HTR-8/SVneo (cell line): ENCODE results near the gene GPR25.
A peak's percentile ranks its signal among the peaks of the same experiment; 100 is the strongest.

Source experiments
- DNase-seq: peaks from one replicate; pipeline ENCODE4 v3.0.0; 2011; ENCODE audit warnings: low spot score, mixed read lengths; ENCODE audit not compliant: insufficient read length
- FAIRE-seq: peaks from 2 replicates; lab custom pipeline; 2011; peaks lifted over from hg19 to GRCh38; lab: Jason Lieb, UNC

Gene GPR25

DNA sequence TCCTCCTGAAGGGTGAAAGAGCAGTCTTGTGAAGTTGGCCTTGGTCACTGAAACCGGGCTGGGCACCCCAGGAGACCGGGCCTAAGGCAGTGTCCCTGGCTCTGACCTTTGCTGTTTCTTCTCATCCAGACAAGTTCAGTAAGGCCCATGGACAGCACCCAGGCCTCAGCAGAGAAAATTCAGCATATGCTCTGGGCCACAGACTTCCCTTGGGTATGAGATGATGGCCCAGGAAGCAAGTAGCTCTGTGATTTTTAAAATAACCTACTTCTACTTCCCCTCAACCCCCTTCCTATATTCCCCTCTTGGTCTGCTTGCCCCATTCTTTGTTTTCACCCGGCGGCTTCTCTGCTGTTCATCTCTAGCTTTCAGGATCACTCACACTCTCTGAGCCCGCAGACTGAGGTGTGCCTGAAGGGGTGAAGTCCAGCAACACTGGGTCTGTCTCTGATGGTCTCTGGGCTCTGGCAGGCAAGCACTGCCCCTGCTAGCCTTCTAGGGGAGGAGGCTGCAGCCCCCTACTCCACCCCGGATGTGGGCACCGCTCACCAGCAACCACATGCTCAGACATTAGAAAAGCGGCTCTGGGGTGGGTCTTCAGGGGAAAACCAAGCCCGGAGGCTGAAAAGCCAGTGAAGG, 2.9 kb upstream of the GPR25 start:
- no peak for FAIRE-seq

DNA sequence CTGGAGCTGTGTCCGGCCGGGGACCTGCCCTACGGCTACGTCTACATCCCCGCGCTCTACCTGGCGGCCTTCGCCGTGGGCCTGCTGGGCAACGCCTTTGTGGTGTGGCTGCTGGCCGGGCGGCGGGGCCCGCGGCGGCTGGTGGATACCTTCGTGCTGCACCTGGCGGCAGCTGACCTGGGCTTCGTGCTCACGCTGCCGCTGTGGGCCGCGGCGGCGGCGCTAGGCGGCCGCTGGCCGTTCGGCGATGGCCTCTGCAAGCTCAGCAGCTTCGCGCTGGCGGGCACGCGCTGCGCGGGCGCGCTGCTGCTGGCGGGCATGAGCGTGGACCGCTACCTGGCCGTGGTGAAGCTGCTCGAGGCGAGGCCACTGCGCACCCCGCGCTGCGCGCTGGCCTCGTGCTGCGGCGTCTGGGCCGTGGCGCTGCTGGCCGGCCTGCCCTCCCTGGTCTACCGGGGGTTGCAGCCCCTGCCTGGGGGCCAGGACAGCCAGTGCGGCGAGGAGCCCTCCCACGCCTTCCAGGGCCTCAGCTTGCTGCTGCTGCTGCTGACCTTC, 412 bp downstream of the GPR25 start:
- FAIRE-seq (no peak), DNase-seq (no peak)

More for the DNA sequence above, 2.9 kb upstream of the GPR25 start:
- no peak for DNase-seq

DNA sequence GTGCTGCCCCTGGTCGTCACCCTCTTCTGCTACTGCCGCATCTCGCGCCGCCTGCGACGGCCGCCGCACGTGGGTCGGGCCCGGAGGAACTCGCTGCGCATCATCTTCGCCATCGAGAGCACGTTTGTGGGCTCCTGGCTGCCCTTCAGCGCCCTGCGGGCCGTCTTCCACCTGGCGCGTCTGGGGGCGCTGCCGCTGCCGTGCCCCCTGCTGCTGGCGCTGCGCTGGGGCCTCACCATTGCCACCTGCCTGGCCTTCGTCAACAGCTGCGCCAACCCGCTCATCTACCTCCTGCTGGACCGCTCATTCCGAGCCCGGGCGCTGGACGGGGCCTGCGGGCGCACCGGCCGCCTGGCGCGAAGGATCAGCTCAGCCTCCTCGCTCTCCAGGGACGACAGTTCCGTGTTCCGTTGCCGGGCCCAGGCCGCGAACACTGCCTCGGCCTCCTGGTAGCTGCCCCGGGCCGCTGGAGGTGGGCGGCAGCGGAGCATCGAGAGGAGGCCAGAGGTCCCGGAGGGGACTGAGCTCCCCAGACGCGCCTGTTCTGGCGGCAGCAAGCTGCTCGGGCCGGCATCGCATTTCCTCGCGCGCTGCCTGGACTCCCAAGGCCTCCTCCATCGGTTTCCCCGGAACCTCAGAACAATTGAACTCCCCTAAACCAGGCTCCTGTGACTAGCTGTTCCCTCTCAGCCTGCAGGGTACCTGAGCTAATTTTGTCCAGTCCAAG, 1.1 kb downstream of the GPR25 start:
- no peak for DNase-seq
- FAIRE-seq, result no peak

DNA sequence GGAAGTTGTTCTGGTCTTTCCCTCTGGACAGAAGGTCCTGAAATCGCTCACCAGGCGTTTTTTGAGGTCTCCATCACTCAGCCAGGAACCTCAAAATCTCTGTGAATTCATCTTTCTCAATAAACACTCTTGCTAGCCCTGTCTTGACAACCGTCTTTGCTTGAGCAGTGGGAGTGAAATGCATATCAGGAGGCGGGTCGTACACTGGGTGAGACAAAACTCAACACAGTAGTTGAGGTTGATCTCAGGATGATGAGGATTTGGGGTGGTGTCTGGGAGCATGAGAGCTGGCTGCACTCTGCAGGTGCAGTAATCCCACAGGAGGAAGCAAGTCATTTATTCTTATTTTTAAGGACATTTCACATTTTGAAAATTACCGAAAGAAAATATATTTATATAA, 1.9 kb downstream of the GPR25 start:
- DNase-seq, result no peak
- FAIRE-seq, result no peak

DNA sequence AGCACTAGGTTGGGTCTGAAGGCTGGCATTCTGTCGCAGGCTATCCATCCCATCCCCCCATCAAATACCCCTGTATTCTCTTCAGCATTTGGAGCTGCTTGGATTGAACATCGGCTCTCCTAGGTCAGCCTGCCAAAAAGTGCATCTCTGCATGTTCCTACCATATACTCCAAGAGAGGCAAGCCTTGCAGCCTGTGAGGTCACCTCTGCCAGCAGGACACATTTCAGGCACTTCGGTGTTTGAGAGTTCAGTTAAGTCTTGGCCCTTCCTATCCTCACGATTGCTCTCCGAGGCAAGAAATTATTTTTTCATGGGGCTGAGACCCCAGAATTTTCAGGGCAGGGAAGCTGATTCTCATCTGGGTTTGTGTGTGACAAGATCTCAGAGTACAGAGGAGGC, 2.6 kb downstream of the GPR25 start:
- no peak for FAIRE-seq
- DNase-seq, result no peak

DNA sequence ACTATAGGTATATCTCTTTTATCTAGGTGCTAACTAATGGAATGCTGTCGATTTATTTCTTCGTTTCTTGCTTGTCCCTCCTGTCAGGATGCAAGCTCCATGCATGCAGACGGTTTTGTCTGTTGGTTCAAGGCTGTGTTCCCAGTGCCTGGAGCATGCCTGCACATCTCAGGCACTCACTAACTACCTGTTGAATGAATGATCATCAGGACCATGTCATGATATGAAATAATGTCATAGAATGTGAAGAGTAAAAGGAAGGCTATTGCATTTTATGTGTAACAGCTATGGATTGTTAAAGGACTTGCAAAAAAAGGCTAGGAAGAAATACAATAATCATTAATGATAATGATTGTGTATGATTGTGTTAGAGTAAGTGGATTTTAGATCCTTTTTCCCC, 4.2 kb downstream of the GPR25 start:
- DNase-seq (no peak), FAIRE-seq (no peak)

DNA sequence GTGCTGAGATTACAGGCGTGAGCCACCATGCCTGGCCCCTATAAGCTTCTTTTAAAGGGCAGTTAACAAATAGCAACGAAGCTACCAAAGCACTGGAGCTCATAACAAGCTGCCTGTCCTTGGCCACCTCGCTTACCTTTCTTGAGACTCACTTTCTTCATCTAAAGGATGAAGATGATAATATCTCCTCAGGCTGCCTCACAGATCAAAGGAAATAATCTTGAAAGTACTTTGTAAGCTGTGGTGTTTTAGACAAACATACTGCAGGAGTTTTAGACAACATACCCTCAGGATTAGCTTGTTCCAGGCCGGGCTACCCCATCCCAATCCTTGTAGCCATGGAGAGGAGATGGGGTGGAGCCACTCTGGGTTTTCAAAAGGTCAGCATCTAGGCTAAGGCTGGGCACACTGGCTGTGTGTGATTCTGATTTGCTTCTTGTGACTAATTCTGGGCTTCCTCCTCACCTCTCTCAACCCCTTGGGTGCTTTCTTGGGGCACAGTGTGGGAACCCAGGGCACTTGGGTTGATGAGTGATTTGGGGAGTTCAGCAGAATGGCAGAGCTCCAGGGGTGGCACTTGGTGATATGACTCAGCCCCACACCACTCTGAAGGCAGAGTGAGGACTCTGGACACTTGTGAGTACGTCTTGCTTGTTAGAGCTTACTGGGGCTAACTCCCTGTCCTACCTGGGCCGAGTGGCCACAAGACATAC, 5.2 kb downstream of the GPR25 start:
- no peak for FAIRE-seq
- DNase-seq, result no peak

DNA sequence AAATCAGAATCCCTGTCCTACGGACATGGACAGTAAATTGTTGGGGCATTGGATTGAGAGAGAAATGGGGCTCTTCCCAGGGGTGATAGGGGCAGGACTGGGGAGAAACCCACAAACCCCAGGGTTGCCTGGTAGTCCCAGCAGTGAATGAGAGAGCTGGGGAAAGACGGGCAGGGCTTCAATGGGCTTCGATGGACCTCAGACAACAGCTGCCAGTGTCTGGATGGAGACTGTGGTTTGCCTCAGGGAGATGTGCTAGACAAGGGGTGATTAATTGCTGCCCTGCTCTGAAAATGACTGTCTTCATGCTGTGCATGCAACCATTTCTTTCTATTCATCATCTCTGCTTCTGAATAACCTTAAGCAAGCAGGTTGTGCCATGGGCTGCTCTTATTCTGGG, 7.4 kb downstream of the GPR25 start:
- FAIRE-seq, result no peak
- no peak for DNase-seq

DNA sequence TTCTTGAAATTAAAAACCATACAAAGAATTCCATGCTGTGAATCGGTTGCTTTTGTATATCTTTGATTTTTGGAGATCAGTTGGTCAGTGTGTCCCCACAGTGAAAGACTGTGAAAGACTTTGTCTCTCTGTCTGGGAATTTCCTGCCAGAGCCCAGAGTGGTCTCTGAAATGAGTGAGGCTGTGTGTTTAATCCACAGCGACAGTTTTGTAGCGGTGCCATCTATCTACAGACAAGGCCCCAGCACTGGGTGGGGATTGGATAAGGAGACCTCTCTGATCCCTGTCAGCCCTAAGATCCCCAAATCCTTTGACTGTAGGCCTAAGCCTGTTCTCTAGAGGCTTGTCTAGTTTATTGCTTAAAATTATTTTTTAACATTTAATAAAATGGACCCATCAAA, 10.3 kb downstream of the GPR25 start:
- DNase-seq (no peak), FAIRE-seq (no peak)

DNA sequence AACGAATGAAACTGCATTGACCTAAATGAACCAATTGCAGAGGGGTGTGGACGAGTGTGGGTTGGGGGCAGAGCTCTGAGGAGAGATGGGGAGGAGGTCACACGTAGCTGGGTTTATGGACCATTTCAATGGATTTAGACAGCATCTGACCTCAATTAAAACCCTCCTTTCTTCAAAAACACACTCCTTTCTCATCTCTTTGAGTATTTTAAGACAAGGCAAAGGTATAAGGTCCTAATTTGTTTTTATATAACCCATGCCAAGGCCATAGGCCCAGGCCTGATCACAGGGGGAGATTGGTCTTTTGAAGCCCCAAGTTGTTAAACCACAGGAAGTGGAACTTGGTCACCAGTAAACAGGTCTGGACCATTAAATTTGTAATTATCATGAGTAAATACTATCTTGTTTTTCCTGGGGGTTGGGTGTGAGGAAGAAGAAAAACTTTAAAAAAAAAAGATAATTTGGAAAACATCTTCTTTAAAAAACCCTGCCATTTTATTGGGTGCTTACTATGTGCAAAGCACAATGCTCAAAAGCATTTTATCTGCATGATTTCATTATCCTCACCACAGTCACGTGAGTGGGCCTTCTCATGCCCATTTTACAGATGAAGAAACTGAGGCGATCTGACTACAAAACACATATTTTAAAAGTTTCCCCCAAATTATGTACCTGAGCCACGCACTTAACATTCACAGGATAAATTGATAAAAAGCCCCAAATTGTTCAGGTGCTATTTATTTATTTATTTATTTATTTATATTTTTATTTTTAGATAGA, 13.0 kb downstream of the GPR25 start:
- no peak for FAIRE-seq
- no peak for DNase-seq

DNA sequence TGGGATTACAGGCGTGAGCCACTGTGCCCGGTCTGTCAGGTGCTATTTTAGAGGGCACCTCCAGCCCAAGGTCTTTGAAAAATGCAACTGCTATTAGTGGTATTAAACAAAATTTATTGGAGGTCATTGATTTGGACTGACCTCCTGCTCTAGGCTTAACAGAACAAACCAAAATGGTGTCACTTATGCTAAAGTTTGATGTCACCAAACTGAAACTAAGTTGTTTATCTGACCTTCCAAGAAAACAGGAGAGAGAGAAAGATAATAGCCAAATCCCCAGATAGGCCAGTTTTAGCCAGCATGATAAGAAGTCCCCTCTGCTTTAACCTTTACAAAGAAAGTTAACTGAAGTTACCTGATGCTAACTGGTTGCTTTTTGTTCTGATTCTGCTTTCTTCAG, 13.8 kb downstream of the GPR25 start:
- FAIRE-seq (no peak), DNase-seq (no peak)

DNA sequence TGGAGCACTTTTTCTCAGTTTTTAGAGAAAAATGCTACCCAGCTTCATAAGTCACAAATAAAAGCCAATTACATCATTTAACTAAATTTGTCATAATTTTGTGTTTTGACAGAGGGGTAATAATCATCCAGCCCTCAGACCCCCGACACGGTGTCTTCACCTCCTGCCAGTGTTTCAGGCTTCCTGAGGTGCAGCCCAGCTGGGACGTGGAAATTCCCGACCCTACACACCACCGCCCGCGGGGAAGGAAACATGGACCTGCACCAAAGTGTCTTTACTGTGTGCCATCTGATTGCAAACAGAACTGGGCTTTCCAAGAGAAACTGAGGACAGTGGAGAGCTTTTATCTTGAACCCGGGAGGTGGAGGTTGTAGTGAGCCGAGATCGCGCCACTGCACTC, 14.3 kb downstream of the GPR25 start:
- DNase-seq (no peak), FAIRE-seq (no peak)

DNA sequence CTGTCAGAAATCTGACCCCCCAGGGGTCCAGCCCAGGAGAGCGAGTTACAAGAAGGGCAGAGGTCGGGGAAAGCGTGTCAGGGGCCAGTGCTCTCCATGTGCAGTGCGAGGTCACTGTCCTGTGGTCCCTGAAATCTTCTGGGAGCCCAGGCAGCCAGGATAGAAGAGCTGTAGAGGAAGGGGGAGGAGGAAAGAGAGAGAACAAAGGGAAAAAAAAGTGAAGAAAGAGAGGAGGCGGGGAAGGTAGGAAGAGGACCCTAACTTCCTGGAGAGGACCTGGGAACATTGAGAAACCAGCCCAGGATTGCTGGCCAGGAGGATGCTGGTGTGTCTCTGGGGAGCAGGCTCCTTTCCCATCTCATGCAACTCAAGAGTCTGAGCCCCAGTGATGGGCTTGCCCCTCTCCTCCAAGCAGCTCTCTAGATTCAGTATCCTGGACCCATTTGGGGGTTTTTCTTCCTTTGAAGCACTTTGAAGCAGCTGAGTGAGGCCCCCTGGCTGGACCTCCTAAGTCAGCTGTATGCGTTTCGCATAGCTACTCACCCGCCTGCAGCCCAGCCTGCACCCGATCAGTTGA, 15.1 kb downstream of the GPR25 start:
- DNase-seq (no peak), FAIRE-seq (no peak)

DNA sequence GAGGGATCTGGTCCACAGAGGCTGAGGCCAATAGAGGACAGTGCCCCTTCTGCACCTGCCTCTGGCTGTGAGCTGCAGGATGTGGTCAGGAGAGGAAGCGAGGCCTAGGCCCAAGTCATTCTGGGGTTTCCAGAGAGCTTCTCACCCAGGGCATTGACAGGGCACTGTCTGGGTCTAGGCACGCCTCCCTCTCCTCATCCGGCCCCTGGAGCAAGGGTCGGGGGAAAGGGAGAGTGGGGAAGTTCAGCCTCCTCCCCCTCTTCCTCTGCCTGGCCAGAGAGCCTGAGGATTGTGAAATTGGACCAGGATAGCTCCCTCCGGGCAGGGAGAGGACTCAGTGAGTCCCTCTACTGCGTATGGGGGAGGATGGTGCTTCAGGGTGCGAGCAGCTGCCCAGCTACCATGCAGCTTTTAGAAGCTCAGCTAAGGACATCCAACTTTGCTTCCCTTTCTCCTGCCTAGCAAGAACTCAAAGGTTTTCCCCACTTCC, 15.6 kb downstream of the GPR25 start:
- FAIRE-seq (peak; percentile 63), DNase-seq (peak; percentile 69)

DNA sequence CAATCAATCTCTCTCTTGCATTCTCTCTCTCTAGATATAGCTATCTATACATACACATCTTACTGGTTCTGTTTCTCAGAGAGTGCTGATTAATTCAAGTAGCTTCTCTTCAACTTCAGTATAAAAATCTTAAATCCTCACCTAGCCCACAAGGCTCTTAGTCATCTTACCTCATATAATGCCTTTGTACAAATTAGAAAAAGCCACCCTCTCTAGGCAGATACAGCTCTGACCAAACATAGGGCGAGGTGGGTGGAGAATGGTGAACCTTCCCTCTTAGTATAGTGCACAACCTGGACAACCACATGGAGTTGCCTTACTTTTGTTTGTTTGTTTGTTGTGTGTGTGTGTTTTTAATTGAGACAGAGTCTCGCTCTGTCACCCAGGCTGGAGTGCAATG, 16.8 kb downstream of the GPR25 start:
- DNase-seq, result no peak
- no peak for FAIRE-seq

DNA sequence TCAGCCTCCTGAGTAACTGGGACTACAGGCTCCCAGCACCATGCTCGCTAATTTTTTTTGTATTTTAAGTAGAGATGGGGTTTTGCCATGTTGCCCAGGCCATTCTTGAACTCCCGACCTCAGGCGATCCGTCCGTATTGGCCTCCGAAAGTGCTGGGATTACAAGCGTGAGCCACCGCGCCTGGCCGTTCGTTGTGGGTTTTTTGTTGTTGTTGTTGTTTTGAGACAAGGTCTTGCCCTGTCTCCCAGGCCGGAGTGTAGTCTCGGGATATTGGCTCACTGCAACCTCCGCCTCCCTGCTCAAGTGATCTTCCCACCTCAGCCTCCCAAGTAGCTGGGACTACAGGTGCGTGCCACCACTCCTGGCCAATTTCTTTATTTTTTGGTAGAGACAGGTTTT, 17.2 kb downstream of the GPR25 start:
- FAIRE-seq, result no peak
- no peak for DNase-seq

DNA sequence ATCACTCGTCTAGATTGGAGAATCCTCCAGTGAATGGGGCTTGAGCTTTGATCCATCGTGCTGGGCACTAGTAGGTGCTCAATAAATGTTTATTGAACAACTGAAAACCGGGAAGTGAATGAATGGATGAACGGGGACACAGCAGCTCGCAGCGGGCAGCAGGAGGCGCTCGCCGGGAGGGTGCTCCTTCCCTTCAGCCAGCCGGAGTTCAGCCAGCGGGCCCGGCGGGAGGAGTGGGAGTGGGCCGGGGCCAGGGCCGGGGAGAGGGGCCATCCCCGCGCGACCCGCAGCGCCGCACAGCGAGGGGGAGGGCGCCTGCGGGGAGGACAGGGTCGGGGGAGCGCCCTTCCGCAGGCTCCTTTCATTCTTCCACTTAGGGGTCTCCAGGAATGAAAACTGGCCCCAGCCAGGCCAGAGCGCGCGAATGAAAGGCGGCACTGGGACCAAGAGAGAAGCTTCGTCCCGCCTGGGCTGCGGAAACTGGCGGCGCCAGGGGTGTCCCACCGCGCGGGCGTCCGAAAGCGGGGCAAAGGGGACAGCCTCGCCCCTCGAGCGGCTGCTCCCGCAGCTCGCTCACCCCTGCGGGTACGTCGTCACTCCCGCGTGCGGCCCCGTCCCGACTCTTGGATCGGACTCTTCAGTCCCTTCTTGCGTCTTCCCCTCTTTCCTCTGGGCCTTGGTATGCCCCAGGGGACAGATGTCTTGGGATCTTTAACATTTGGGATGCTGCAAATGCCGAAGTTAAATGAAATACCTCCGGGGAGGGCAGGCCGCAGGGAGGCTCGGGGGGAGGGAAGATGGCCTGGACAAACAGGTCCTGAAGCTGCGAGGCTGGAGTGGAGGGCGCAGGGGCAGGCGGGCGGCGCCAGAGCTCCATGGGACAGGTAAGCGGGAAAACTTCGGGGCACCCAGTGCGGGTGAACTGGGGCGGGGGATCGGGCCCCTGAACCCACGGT, 18.3 kb downstream of the GPR25 start:
- peak; percentile 74 for DNase-seq
- peak; percentile 13 for FAIRE-seq

DNA sequence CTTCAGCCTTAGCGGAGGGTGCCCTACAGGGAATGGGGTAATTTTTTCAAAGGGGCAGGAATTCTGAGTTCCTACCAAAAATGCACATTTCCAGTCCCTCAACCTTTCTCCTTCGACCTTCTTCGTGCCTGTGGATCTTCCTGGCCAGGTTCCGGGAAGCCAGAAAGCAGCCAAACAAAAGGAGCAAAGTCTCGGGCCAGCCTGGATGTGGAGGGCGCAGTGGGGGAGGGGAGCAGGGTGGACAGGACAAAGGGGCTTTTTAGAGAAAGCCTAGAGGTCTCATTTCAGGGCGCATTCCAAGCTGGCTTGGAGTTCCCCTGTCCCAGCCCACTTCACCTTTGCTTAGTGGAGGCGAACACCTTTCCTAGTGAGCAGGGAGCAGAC, 19.0 kb downstream of the GPR25 start:
- no peak for DNase-seq
- FAIRE-seq, result no peak

DNA sequence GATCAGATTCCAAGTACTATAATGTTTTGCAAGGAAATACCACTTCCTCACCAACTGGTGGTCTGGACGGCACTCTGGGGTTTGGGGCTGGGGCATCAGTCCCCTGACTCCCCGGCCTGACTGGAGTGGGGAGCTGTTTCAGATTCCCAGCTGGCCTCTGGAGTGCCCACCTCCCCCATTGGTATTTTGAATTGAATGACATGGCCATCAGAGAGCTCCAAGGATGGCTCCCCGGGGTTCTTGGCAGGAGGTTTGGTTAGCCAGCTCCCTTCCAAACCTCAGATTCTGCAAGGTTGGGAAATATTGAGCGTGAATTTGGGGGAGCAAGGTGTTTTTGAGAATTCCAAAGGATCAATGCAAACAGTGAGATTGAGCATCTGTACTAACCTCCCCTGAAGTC, 19.8 kb downstream of the GPR25 start:
- no peak for FAIRE-seq
- DNase-seq, result no peak
